Neuron (in vitro differentiated cells): Measurements from ENCODE around the gene EXOSC2.

Source experiments
- H2AFZ ChIP-seq: one replicate; pipeline ENCODE4 v1.6.1; 2013; ENCODE audit warnings: low read depth, mild to moderate bottlenecking, inconsistent platforms, low read length, moderate library complexity
- H3K27me3 ChIP-seq: one replicate; pipeline ENCODE4 v1.6.1; 2013; ENCODE audit warnings: low read length; ENCODE audit not compliant: insufficient read depth
- H3K36me3 ChIP-seq: one replicate; pipeline ENCODE4 v1.6.1; 2013; ENCODE audit warnings: low read length; ENCODE audit not compliant: insufficient read depth
- H3K4me1 ChIP-seq: one replicate; pipeline ENCODE4 v1.6.1; 2013; ENCODE audit warnings: low read length; ENCODE audit not compliant: insufficient read depth
- H3K4me3 ChIP-seq: 2 replicates; pipeline ENCODE4 v1.5.1; 2013; ENCODE audit warnings: mild to moderate bottlenecking, low read length, moderate library complexity
- H3K9me3 ChIP-seq: one replicate; pipeline ENCODE4 v1.6.1; 2013; ENCODE audit warnings: low read length

EXOSC2 gene

DNA sequence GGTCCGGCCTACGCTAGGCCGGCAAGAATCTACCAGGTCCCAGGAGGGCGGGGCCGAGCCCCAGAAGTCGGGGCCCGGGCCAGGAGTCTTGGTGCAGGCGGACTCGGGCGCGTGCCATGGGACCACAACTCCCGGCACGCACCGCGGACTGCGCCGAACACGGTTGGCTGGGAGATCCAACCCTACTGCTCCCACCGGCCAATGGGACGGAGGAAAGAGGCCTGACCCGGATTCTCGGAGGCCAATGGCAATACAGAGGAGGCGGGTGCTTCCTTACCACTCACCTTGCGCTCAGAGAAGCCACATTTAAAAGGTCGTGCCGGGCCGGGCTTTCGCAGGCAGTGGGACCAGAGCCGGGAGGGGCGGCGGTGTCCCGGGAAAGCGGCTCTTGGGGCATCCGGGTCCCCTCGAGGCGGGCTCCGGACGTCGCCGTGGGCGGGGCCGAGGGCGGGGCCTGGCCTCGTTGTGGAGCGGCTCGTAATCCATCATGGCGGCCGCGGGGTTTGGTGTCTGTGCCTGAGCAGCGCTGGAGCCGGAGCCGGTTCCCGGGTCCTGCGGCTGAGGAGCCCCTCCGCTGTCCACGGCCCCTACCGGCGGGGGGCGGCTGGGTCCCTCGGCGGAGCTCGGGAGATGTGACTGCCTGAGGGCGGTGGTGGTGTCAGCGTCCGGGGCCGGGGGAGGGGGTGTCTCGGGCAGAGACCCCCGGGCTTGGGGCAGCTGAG, 19.1 kb downstream of the EXOSC2 start:
- Histone ChIP-seq H2AFZ (peak overlapping the region; percentile 73), H3K4me3 (peak overlapping the region; percentile 71), H3K27me3 (no peaks in the 10 kb centered on the region), H3K9me3 (no peaks in the 10 kb centered on the region), H3K36me3 (no peaks in the 10 kb centered on the region), H3K4me1 (peaks cover 20% of the 10 kb centered on the region)

DNA sequence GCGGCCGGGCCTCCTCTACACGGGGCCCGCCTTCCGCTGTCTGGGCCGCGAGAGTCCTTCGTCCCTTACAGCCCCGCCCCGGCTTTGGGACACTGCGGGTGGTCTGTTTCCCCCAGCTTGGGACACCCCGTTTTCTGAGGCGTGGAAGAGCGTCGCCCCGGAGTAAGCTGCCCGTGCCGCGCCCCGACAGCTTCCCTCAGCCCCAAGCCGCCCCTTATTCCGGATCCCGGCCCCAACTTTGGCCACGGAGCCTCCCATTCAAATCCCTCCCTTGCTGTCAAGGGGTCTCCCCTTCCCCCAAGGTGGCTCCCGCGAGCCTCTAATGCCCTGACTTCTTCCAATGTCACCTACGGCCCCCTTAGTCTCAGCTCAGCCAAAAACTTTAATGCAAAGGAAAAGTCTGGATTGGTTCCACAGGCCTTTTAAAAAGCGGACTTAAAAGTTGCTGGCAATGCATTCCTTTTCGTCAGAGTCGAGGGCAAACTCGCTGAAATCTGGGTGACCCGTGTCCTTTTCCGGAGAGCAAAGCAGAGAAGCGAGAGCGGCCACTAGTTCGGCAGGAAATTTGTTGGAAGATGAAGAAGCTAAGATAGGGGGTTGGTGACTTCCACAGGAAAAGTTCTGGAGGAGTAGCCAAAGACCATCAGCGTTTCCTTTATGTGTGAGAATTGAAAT, 19.8 kb downstream of the EXOSC2 start:
- no peaks in the 10 kb centered on the region for H3K9me3 ChIP-seq
- H2AFZ ChIP-seq = peak overlapping the region; percentile 73
- H3K4me1 ChIP-seq = peaks cover 20% of the 10 kb centered on the region
- H3K36me3 ChIP-seq = no peaks in the 10 kb centered on the region
- H3K4me3 ChIP-seq = peak overlapping the region; percentile 71
- H3K27me3 ChIP-seq = no peaks in the 10 kb centered on the region

DNA sequence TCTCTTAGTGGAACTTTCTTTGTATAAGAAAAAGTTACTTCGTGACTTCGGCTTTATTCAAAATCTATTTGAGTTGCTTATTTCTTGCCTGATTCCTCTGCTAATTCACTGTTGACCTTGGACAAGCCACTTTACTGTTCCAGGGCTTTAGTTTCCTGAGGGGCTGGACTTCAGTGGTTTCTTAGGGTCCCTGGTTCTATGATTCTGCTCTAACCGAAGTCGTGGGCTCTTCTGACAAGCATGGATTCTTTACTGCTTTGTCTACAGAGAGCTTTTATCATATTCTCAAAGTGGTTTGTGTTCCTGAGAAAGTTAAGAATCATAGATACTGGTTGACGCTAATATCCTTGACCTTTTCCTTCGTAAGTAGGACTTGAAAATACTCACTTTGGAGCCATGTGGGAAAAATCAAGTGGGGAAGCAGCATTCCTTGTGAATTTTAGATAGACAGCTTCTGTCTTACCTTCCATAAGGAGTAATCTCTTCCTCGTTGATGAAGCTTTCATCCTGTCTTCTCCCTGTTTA, 21.1 kb downstream of the EXOSC2 start:
- no peaks in the 10 kb centered on the region for H3K9me3 ChIP-seq
- peaks cover 20% of the 10 kb centered on the region for H3K4me1 ChIP-seq
- H3K4me3 ChIP-seq = peak overlapping the region; percentile 71
- H3K27me3 ChIP-seq = no peaks in the 10 kb centered on the region
- H2AFZ ChIP-seq = no peak overlapping the region
- H3K36me3 ChIP-seq = no peaks in the 10 kb centered on the region

DNA sequence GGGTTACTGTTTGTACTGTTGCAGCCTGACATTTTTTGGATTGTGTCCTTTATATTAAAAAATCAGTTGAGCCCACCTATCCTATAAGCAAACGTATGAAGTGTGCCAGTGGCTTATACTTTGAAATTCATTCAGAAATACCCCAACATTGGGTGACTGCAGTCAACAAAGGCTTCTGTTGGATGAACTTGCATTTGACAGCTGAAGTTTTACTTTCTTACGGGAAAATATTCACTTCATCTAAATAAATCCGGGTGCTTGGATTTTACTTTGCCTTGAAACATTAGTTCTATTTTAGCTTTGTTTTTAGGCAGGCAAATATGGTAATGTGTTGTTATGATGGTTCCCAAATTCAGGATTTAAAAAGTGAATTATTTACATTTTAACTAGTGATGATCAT, 21.7 kb downstream of the EXOSC2 start:
- H3K4me3 ChIP-seq = peak overlapping the region; percentile 71
- no peak overlapping the region for H2AFZ ChIP-seq
- peaks cover 20% of the 10 kb centered on the region for H3K4me1 ChIP-seq

DNA sequence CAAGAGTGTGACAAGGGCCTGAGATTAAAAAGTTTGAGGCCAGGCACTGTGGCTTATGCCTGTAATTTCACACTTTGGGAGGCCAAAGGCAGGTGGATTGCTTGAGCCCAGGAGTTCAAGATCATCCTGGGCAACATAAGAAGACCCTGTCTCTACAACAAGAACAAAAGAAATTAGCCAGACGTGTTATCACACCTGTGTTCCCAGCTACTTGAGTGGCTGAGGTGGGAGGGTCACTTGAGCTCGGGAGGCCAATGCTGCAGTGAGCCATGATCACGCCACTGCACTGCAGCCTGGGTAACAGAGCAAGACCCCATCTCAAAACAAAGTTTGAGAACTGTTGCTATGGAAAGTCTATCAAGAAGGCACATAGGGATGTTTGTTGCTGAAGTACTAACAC, 25.0 kb downstream of the EXOSC2 start:
- Histone ChIP-seq H2AFZ (no peak overlapping the region), H3K4me1 (peaks cover 20% of the 10 kb centered on the region), H3K9me3 (no peaks in the 10 kb centered on the region), H3K36me3 (no peaks in the 10 kb centered on the region), H3K4me3 (no peak overlapping the region), H3K27me3 (no peaks in the 10 kb centered on the region)

More for the DNA sequence above, 21.7 kb downstream of the EXOSC2 start:
- Histone ChIP-seq H3K9me3 (no peaks in the 10 kb centered on the region), H3K27me3 (no peaks in the 10 kb centered on the region), H3K36me3 (no peaks in the 10 kb centered on the region)

DNA sequence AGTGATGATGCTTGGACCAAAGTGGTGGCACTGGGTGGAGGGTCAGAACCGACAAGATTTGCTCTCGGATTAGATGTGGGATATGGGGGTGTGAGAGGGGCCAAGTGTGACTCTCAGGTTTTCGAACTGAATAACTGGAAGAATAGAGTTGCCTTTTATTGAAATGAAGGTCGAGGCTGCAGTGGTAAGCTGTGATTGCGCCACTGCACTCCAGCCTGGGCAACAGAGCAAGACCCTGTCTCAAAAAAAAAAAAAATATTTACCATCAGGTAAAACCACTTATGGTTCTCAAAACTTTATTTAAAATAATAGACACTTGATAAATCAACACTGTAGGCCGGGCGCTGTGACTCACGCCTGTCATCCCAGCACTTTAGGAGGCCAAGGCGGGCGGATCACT, 27.2 kb downstream of the EXOSC2 start:
- peaks cover 1% of the 10 kb centered on the region for H3K4me1 ChIP-seq
- no peak overlapping the region for H3K4me3 ChIP-seq
- H3K27me3 ChIP-seq = no peaks in the 10 kb centered on the region
- no peak overlapping the region for H2AFZ ChIP-seq
- H3K9me3 ChIP-seq = no peaks in the 10 kb centered on the region
- no peaks in the 10 kb centered on the region for H3K36me3 ChIP-seq

DNA sequence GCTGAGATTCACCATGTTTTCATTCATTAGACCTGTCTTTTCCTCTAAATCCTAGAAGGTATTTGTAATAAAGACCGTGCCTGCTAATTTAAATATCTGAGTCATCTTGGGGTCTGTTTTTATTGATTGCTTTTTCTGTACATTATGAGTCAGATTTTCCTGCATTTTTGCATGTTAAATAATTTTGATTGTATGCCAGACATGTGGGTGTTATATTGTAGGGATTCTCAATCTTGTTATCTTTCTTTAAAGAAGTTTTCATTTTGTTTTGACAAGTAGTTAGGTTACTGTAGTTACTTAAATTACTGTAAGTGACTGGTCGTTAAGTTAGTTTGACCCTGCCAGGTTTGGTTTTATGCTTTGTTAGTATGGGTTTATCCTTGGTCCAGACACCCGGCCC, 35.1 kb downstream of the EXOSC2 start:
- H3K4me3 ChIP-seq = no peak overlapping the region
- no peaks in the 10 kb centered on the region for H3K9me3 ChIP-seq
- no peaks in the 10 kb centered on the region for H3K4me1 ChIP-seq
- no peaks in the 10 kb centered on the region for H3K27me3 ChIP-seq
- no peaks in the 10 kb centered on the region for H3K36me3 ChIP-seq
- no peak overlapping the region for H2AFZ ChIP-seq

DNA sequence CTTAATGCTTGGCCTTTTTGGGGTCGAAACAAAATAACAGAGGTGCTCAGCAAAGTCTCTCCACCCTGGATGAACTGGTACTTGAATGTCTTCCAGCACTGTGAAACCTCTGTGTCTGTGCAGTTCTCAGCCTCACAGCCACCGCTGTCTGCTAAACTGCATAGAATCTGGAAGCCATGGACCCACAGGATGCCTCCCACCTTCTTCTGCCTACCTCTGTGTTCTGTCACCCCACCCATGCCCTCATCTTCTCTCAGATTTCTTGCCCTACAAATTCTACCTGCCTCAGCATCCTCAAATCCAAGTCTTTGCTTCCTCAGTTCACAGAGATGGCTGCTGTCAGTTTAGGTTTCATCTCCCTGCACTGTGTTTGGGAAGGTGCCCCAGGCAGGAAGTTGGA, 35.6 kb downstream of the EXOSC2 start:
- H3K4me1 ChIP-seq = no peaks in the 10 kb centered on the region
- no peak overlapping the region for H3K4me3 ChIP-seq
- no peak overlapping the region for H2AFZ ChIP-seq
- H3K36me3 ChIP-seq = no peaks in the 10 kb centered on the region
- H3K9me3 ChIP-seq = no peaks in the 10 kb centered on the region
- H3K27me3 ChIP-seq = no peaks in the 10 kb centered on the region

DNA sequence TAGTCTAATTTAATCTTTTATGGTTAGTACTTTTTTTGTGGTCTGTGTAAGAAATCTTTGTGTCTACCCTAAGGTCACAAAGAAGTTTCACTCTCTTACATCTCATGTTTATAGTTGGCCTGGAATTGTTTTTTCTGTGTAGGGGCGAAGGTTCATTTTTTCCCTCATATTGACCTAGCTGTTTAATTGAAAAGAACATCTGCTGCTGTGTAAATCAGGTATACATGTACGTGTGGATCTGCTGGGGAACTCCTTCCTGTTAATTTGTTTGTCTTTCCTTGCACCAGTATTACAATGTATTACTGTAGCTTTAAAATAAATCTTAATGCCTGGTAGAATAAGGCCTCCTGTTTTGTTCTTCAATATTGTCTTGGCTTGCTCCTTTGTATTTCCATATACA, 37.8 kb downstream of the EXOSC2 start:
- H2AFZ ChIP-seq = no peak overlapping the region
- H3K36me3 ChIP-seq = no peaks in the 10 kb centered on the region
- H3K4me1 ChIP-seq = no peaks in the 10 kb centered on the region
- no peaks in the 10 kb centered on the region for H3K27me3 ChIP-seq
- H3K9me3 ChIP-seq = no peaks in the 10 kb centered on the region
- no peak overlapping the region for H3K4me3 ChIP-seq

DNA sequence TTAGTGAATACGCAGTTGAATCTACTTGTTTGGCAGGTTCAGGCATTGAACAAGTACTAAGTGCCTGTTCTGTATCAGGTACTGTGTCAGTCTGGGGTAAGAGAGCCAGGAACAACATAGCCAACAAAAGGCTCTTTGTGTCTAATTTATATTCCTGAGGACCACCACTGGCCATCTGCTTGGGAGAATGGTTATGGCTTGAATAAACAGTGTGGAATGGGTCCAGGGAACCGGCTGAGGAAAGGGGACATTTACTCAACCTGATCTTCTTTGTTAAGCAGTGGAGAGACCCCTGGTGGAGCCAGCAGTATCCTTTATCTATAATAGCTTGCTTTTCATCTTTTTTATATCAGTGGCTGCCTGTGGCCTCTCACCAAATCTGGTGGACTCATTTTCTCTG, 38.6 kb downstream of the EXOSC2 start:
- Histone ChIP-seq H2AFZ (no peak overlapping the region), H3K27me3 (no peaks in the 10 kb centered on the region), H3K36me3 (no peaks in the 10 kb centered on the region), H3K4me3 (no peak overlapping the region), H3K9me3 (no peaks in the 10 kb centered on the region), H3K4me1 (no peaks in the 10 kb centered on the region)

DNA sequence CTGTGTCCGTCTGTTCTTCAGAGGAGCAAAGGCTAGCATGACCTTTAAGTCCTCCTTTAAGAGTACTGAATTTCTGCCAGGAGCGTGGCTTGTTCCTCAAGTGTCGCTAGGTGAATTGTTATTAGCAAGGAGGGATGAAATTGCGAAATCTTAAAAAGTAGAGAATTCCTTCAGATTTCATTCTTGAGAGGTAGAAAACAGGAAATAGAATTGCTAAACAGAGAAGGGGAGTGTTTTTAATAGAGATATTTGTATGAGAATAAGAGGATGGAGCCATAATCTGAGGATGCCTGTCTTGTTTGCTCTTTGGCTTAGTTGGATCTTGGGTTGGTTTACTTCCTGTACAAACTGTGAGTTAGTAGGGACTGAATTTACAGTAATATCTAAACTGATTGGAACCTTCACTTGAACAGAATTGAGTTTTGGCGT, 39.2 kb downstream of the EXOSC2 start:
- Histone ChIP-seq H3K36me3 (no peaks in the 10 kb centered on the region), H2AFZ (no peak overlapping the region), H3K27me3 (no peaks in the 10 kb centered on the region), H3K9me3 (no peaks in the 10 kb centered on the region), H3K4me3 (no peak overlapping the region), H3K4me1 (no peaks in the 10 kb centered on the region)

DNA sequence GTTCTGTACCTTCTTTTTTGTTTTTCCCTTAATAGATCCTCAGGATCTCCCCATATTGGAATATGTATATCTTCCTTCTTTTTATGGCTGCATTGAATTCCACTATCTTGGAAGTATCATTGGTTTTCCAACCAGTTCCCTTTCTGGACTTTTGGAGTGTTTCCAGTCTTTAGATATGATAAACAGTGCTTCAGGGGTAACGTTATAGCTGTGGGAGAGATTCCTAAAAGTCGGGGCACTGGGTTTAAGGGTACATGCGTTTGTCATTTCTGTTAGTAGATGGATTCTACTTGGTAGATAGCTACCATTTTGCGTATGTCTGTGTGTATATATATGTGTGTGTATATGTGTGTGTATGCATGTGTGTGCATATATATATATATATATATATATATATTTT, 42.0 kb downstream of the EXOSC2 start:
- no peaks in the 10 kb centered on the region for H3K9me3 ChIP-seq
- H3K27me3 ChIP-seq = no peaks in the 10 kb centered on the region
- H3K4me3 ChIP-seq = no peak overlapping the region
- no peak overlapping the region for H2AFZ ChIP-seq
- no peaks in the 10 kb centered on the region for H3K36me3 ChIP-seq
- H3K4me1 ChIP-seq = no peaks in the 10 kb centered on the region

DNA sequence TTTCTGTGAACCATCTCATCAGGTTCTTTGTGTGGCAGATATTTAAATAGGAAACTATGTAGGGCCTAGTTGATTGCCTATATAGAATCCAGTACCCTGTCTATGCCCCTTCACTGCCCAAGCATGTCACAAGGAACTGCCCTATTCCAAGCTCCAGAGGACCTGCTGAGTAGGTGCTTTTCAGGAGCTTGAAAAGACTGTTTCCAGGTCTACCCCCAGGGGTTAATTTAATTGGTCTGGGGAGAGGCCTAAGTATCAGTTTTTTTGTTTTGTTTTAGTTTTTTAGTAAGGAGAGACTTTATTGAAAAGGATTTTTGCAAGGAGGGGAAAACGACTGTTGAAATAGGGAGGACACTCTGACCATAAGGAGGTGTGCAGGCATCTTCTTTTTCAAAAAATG, 43.3 kb downstream of the EXOSC2 start:
- Histone ChIP-seq H3K27me3 (no peaks in the 10 kb centered on the region), H3K4me3 (no peak overlapping the region), H3K9me3 (peaks cover 3% of the 10 kb centered on the region), H2AFZ (no peak overlapping the region), H3K4me1 (no peaks in the 10 kb centered on the region), H3K36me3 (no peaks in the 10 kb centered on the region)
